Left lung (tissue), 10 donors: ENCODE results near the gene UBE2E2. TPM values are rescaled to one million over a fixed set of nuclear protein-coding genes. Genes with fewer than 3 reads are reported as not detected.

ENCODE experiments used
- ATAC-seq: fragments of 200-7000 bp; cut with Tn5 transposase; one replicate; pipeline ENCODE4 v1.9.1; 2020; ENCODE audit warnings: moderate library complexity
- DNase-seq, 4 donors: peaks; one replicate each; pipeline ENCODE4 v3.0.0-alpha.2; 2013 to 2020
- H3K27ac ChIP-seq, 2 donors: fragments of 200-600 bp; sonication (generic) in 1 of 2; one replicate each; pipeline versions ENCODE4 v1.5.0 to v1.8.0; 2020 to 2021
- H3K27me3 ChIP-seq, 2 donors: fragments of 200-600 bp; sonication (generic) in 1 of 2; one replicate each; pipeline versions ENCODE4 v1.5.0 to v1.8.0; 2020 to 2021
- H3K36me3 ChIP-seq, 2 donors: fragments of 200-600 bp; sonication (generic) in 1 of 2; one replicate each; pipeline versions ENCODE4 v1.5.0 to v1.8.0; 2020 to 2021
- H3K4me1 ChIP-seq, 2 donors: fragments of 200-600 bp; one replicate each; pipeline ENCODE4 v1.8.0; 2021
- H3K4me3 ChIP-seq, 2 donors: fragments of 200-600 bp; sonication (generic) in 1 of 2; one replicate each; pipeline versions ENCODE4 v1.5.0 to v1.8.0; 2020 to 2021; ENCODE audit warnings: mild to moderate bottlenecking in 1 of 2
- H3K9me3 ChIP-seq, 2 donors: fragments of 200-600 bp; sonication (generic) in 1 of 2; one replicate each; pipeline versions ENCODE4 v1.5.0 to v1.8.0; 2020 to 2021
- CTCF ChIP-seq, 2 donors: fragments of 200-600 bp; sonication (generic) in 1 of 2; IDR thresholded peaks; one replicate each; pipeline versions ENCODE4 v1.5.0 to v1.8.0; 2021; ENCODE audit warnings: antibody characterized with exemption in 2 of 2
- intact Hi-C, 2 donors: fragments of 100-400 bp; cut with DNase I; formaldehyde crosslinking; loops; one replicate each; pipeline versions ENCODE4 v1.11.2 to v1.14.2; 2022
- polyA plus RNA-seq, 6 donors: library from polyadenylated mRNA; unstranded; fragments of 120-200 nt; gene quantifications; one replicate each; pipeline ENCODE4 v1.2.1, GENCODE V29; 2013; ENCODE audit not compliant: insufficient read length in 6 of 6
- total RNA-seq, 2 donors: library from RNA; stranded (reverse); fragmentation: NEBNext Ultra II Directional; extraction: Animal tissue kit (Norgen Biotek cat#: 25700); gene quantifications; one replicate each; pipeline ENCODE4 v1.2.1, GENCODE V29; 2021
- donor health status: DM: no; HTN: yes; CAD: no.
- donor health status: DM: no; HTN: no; CAD: no.

The UBE2E2 gene
- total and polyA plus RNA-seq, 8 donors: 42.3 to 55.6 (median 47.5) TPM

DNA sequence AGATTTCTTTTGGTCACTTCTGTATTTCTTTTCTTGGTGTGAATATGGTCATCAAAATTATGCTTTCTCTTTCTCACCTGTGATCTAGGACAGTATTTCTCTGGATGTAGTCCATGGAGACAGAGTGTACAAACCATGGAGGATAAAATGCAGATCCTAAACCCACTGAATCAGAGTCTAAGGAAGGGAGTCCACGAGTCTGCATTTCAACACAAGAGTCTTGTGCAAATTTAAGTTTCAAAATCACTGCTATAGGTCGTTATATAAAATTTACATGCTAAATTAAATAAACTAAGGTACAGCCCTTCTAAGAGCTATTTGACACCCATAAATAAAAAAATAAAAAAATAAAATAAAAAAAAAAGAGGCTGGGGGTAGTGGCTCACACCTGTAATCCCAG is 17.3 kb upstream of the UBE2E2 start:
- H3K4me3 ChIP-seq: no peak overlapping the region
- no peak for DNase-seq
- intact Hi-C loops: no loop called here
- no peak for TF ChIP-seq CTCF (IDR thresholded peaks at IDR 0.05)
- no peaks in the 10 kb centered on the region for H3K27me3 ChIP-seq
- ATAC-seq: no peak
- no peak overlapping the region for H3K27ac ChIP-seq
- H3K9me3 ChIP-seq: no peaks in the 10 kb centered on the region
- no peaks in the 10 kb centered on the region for H3K4me1 ChIP-seq
- H3K36me3 ChIP-seq: no peaks in the 10 kb centered on the region

DNA sequence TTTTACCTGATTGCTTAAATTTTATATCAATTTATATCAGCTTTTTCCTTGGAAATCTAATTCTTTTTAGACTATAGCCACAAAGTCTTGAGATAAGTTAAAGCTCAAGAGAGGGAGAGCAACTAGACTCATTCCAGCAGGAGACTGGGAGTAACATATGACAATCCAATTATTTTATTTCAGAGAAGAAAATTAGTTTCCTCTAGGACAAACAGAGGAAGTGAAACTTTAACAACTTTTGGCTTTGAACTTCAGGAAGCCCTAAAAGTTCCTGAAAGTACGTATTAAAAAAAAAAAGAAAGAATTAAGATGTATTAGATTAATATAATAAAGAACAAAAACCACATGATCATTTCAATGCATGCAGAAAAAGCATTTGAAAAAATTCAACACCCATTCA is 13.9 kb upstream of the UBE2E2 start:
- intact Hi-C loops: no loop called here
- H3K36me3 ChIP-seq: no peaks in the 10 kb centered on the region
- no peaks in the 10 kb centered on the region for H3K27me3 ChIP-seq
- TF ChIP-seq CTCF (IDR thresholded peaks at IDR 0.05): no peak
- H3K4me3 ChIP-seq: no peak overlapping the region
- DNase-seq (no peak), ATAC-seq (no peak)
- H3K27ac ChIP-seq: no peak overlapping the region
- H3K4me1 ChIP-seq: no peaks in the 10 kb centered on the region
- H3K9me3 ChIP-seq: no peaks in the 10 kb centered on the region

GRCh38 chr3:23192816-23193215 is 10.3 kb upstream of the UBE2E2 start:
- intact Hi-C loops: no loop called here
- Histone ChIP-seq H3K4me1 (no peaks in the 10 kb centered on the region), H3K4me3 (no peak overlapping the region), H3K36me3 (no peaks in the 10 kb centered on the region), H3K27me3 (no peaks in the 10 kb centered on the region), H3K9me3 (no peaks in the 10 kb centered on the region), H3K27ac (no peak overlapping the region)
- TF ChIP-seq CTCF (IDR thresholded peaks at IDR 0.05): no peak
- DNase-seq (no peak), ATAC-seq (no peak)

GRCh38 chr3:23193831-23194230 is 9.3 kb upstream of the UBE2E2 start:
- H3K27me3 ChIP-seq: no peaks in the 10 kb centered on the region
- H3K4me3 ChIP-seq: no peak overlapping the region
- no peaks in the 10 kb centered on the region for H3K9me3 ChIP-seq
- DNase-seq (no peak), ATAC-seq (no peak)
- H3K27ac ChIP-seq: no peak overlapping the region
- no peak for TF ChIP-seq CTCF (IDR thresholded peaks at IDR 0.05)
- H3K4me1 ChIP-seq: no peaks in the 10 kb centered on the region
- no peaks in the 10 kb centered on the region for H3K36me3 ChIP-seq
- intact Hi-C loops: no loop called here

DNA sequence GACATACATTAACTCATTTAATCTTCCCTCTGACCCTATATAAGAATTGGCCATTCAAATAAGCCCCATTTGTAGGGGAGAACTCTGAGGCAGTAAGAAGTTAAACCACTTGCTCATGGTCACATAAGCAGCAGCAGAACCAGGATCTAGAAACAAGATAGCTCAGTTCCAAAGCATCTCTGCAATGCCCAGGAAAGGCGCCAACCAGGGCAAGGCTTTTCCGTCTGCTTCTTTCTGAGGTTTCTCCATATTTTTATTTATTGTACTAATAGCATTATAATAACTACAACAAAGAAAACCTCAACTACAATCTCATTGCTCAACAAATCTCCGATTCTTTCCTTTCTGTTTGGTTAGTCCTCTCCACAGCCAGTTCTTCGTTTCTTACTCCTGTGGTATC is 4.3 kb upstream of the UBE2E2 start:
- DNase-seq (no peak), ATAC-seq (no peak)
- H3K27ac ChIP-seq: no peak overlapping the region
- no peak overlapping the region for H3K4me3 ChIP-seq
- peaks cover 0 to 4% of the 10 kb centered on the region in 2 donors for H3K27me3 ChIP-seq
- TF ChIP-seq CTCF (IDR thresholded peaks at IDR 0.05): no peak
- intact Hi-C loops: no loop called here
- peaks cover 0 to 5% of the 10 kb centered on the region in 2 donors for H3K4me1 ChIP-seq
- H3K36me3 ChIP-seq: no peaks in the 10 kb centered on the region
- no peaks in the 10 kb centered on the region for H3K9me3 ChIP-seq
